Stimulated activated CD8-positive, alpha-beta memory T cell treated with anti-CD3 and anti-CD28 coated beads, Interleukin-4, amount 100 ng/mL, for 24 hours (primary cell): ENCODE measurements around the gene FKBP5.
"Not testable (repeated sequence)": the region's sequence is repeated elsewhere in the genome, so short reads cannot be mapped to it uniquely, and the experiment has no call there.

Experiments
- DNase-seq: peaks from one replicate; pipeline ENCODE4 v3.0.0-alpha.2; 2020; ENCODE audit warnings: low read depth

The FKBP5 gene

GRCh38 chr6:35688605-35689322 lies at the start of gene FKBP5:
Gene FKBP5, minus strand, starts transcription at chr6:35688915. Its CDS starts 46,091 bp downstream, at chr6:35642824.
- DNase-seq, result peak; percentile 90

GRCh38 chr6:35737413-35738211 lies 48.9 kb upstream of the FKBP5 start:
- no peak for DNase-seq

- no peak for DNase-seq
These were observed 48.3 kb upstream of the FKBP5 start, which contains the start of gene ARMC12 for GRCh38 chr6:35736982-35737412. Gene ARMC12, plus strand, starts transcription at chr6:35737032. Its CDS starts 77 bp downstream, at chr6:35737109.

- peak; percentile 76 for DNase-seq
These were observed 47.7 kb upstream of the FKBP5 start for GRCh38 chr6:35736253-35736894.

- DNase-seq, result no peak
These were observed 46.7 kb upstream of the FKBP5 start for GRCh38 chr6:35735452-35735851.

- DNase-seq, result not testable (repeated sequence)
These were observed 45.6 kb upstream of the FKBP5 start for GRCh38 chr6:35734319-35734718.

- no peak for DNase-seq
These were observed 44.9 kb upstream of the FKBP5 start for GRCh38 chr6:35733633-35734032.

GRCh38 chr6:35731736-35732532 lies 43.2 kb upstream of the FKBP5 start:
- peak; percentile 93 for DNase-seq

GRCh38 chr6:35731414-35731735 lies 42.7 kb upstream of the FKBP5 start:
- DNase-seq, result peak; percentile 88

GRCh38 chr6:35730745-35731413 lies 42.2 kb upstream of the FKBP5 start:
- no peak for DNase-seq

- DNase-seq, result no peak
These were observed 41.0 kb upstream of the FKBP5 start for GRCh38 chr6:35729722-35730121.

GRCh38 chr6:35728683-35729678 lies 40.3 kb upstream of the FKBP5 start:
- DNase-seq, result no peak

GRCh38 chr6:35727935-35728682 lies 39.4 kb upstream of the FKBP5 start:
- DNase-seq, result peak; percentile 78

- no peak for DNase-seq
These were observed 38.7 kb upstream of the FKBP5 start for GRCh38 chr6:35727231-35727934.

GRCh38 chr6:35725721-35726438 lies 37.2 kb upstream of the FKBP5 start:
- DNase-seq, result no peak

GRCh38 chr6:35725081-35725708 lies 36.5 kb upstream of the FKBP5 start:
- DNase-seq, result no peak

- DNase-seq, result no peak
These were observed 35.8 kb upstream of the FKBP5 start for GRCh38 chr6:35724471-35724870.

GRCh38 chr6:35724059-35724458 lies 35.3 kb upstream of the FKBP5 start:
- no peak for DNase-seq
